Dermis microvascular lymphatic vessel endothelial cell (primary cell): ENCODE measurements around the gene KRT2. TPM values are rescaled to one million over a fixed set of nuclear protein-coding genes. Genes with fewer than 3 reads are reported as not detected.

ENCODE experiments used
- DNase-seq, 2 donors: peaks; one replicate each; pipeline versions ENCODE4 v3.0.0 to v3.0.0-alpha.2; 2010; ENCODE audit warnings: low read depth in 2 of 2
- total RNA-seq: library from RNA; depleted of rRNA; stranded (reverse); fragments of >200 nt; gene quantifications from 2 replicates; pipeline ENCODE4 v1.2.1, GENCODE V29; 2014

The KRT2 gene
- total RNA-seq, 1 donor from 2014 or later: not detected

GRCh38 chr12:52600071-52600470 is 51.9 kb downstream of the KRT2 start:
- DNase-seq: no peak

GRCh38 chr12:52598966-52599365 is 53.0 kb downstream of the KRT2 start:
- DNase-seq: no peak

Other genes with a start within 250 kb of the KRT2 start
- not detected in 2 replicates for gene KRT82, start 245.9 kb downstream of the KRT2 start, total RNA-seq
- not detected in 2 replicates for gene KRT75, start 217.8 kb downstream of the KRT2 start, total RNA-seq
- gene KRT6B, start 200.1 kb downstream of the KRT2 start, total RNA-seq: not detected in 2 replicates
- gene KRT6C, start 178.4 kb downstream of the KRT2 start, total RNA-seq: not detected in 2 replicates
- gene KRT6A, start 159.0 kb downstream of the KRT2 start, total RNA-seq: 0.13 TPM in 1 of 2 replicates, not detected in the other
- under 0.01 and 0.13 TPM in 2 replicates for gene KRT5, start 131.8 kb downstream of the KRT2 start, total RNA-seq
- not detected in 2 replicates for gene KRT71, start 99.1 kb downstream of the KRT2 start, total RNA-seq
- not detected in 2 replicates for gene KRT74, start 78.4 kb downstream of the KRT2 start, total RNA-seq
- gene KRT72, start 50.7 kb downstream of the KRT2 start, total RNA-seq: not detected in 2 replicates
- gene KRT73, start 33.7 kb downstream of the KRT2 start, total RNA-seq: not detected in 2 replicates
- gene KRT1, start 28.2 kb upstream of the KRT2 start, total RNA-seq: not detected in 2 replicates
- not detected in 2 replicates for gene KRT77, start 51.3 kb upstream of the KRT2 start, total RNA-seq
- gene KRT76, start 125.1 kb upstream of the KRT2 start, total RNA-seq: not detected in 2 replicates
- gene KRT3, start 143.9 kb upstream of the KRT2 start, total RNA-seq: not detected in 2 replicates
- gene KRT4, start 161.9 kb upstream of the KRT2 start, total RNA-seq: not detected in 2 replicates
- gene KRT79, start 182.1 kb upstream of the KRT2 start, total RNA-seq: not detected in 2 replicates
- gene KRT78, start 196.8 kb upstream of the KRT2 start, total RNA-seq: not detected in 2 replicates